ENCODE data around the gene ATP8B1. TPM values are rescaled to one million over a fixed set of nuclear protein-coding genes. Genes with fewer than 3 reads are reported as not detected.

ATP8B1 gene
- total and polyA plus RNA-seq, 2 experiments from 2014 or later = 1.7 to 3.0 TPM

DNA sequence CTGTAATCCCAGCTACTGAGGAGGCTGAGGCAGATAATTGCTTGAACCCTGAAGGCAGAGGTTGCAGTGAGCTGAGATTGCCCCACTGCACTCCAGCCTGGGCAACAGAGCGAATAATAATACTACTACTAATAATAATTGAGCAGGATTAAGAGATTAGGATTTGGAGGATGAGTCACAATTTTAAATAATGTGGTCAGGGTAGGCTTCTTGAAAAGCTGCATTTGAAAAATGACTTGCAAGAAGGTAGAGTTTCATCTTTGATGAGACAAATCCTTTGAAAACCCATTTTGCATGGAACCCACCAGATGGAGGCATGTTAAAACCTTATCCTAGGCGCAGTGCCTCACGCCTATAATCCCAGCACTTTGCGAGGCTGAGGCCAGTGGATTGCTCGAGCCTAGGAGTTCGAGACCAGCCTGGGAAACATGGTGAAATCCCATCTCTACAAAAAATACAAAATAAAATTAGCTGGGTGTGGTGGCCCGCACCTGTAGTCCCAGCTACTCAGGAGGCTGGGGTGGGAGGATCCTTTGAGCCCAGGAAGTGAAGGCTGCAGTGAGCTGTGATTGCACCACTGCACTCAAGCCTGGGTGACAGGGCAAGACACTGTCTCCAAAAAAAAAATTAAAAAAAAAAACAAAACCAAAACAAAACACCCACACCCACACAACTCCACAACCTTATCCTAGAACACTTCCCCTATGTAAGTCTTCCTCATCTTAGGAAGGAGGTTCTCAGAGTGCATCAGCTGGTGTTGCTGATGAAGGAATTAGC is 3.3 kb upstream of the ATP8B1 start:
- TF ChIP-seq, protein P1, sequence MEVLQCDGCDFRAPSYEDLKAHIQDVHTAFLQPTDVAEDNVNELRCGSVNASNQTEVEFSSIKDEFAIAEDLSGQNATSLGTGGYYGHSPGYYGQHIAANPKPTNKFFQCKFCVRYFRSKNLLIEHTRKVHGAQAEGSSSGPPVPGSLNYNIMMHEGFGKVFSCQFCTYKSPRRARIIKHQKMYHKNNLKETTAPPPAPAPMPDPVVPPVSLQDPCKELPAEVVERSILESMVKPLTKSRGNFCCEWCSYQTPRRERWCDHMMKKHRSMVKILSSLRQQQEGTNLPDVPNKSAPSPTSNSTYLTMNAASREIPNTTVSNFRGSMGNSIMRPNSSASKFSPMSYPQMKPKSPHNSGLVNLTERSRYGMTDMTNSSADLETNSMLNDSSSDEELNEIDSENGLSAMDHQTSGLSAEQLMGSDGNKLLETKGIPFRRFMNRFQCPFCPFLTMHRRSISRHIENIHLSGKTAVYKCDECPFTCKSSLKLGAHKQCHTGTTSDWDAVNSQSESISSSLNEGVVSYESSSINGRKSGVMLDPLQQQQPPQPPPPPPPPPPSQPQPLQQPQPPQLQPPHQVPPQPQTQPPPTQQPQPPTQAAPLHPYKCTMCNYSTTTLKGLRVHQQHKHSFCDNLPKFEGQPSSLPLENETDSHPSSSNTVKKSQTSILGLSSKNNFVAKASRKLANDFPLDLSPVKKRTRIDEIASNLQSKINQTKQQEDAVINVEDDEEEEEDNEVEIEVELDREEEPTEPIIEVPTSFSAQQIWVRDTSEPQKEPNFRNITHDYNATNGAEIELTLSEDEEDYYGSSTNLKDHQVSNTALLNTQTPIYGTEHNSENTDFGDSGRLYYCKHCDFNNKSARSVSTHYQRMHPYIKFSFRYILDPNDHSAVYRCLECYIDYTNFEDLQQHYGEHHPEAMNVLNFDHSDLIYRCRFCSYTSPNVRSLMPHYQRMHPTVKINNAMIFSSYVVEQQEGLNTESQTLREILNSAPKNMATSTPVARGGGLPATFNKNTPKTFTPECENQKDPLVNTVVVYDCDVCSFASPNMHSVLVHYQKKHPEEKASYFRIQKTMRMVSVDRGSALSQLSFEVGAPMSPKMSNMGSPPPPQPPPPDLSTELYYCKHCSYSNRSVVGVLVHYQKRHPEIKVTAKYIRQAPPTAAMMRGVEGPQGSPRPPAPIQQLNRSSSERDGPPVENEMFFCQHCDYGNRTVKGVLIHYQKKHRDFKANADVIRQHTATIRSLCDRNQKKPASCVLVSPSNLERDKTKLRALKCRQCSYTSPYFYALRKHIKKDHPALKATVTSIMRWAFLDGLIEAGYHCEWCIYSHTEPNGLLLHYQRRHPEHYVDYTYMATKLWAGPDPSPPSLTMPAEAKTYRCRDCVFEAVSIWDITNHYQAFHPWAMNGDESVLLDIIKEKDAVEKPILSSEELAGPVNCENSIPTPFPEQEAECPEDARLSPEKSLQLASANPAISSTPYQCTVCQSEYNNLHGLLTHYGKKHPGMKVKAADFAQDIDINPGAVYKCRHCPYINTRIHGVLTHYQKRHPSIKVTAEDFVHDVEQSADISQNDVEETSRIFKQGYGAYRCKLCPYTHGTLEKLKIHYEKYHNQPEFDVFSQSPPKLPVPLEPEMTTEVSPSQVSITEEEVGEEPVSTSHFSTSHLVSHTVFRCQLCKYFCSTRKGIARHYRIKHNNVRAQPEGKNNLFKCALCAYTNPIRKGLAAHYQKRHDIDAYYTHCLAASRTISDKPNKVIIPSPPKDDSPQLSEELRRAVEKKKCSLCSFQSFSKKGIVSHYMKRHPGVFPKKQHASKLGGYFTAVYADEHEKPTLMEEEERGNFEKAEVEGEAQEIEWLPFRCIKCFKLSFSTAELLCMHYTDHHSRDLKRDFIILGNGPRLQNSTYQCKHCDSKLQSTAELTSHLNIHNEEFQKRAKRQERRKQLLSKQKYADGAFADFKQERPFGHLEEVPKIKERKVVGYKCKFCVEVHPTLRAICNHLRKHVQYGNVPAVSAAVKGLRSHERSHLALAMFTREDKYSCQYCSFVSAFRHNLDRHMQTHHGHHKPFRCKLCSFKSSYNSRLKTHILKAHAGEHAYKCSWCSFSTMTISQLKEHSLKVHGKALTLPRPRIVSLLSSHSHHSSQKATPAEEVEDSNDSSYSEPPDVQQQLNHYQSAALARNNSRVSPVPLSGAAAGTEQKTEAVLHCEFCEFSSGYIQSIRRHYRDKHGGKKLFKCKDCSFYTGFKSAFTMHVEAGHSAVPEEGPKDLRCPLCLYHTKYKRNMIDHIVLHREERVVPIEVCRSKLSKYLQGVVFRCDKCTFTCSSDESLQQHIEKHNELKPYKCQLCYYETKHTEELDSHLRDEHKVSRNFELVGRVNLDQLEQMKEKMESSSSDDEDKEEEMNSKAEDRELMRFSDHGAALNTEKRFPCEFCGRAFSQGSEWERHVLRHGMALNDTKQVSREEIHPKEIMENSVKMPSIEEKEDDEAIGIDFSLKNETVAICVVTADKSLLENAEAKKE (CRISPR knock-in tag; IDR thresholded peaks at IDR 0.05) = no peak
- TF ChIP-seq, protein P2, sequence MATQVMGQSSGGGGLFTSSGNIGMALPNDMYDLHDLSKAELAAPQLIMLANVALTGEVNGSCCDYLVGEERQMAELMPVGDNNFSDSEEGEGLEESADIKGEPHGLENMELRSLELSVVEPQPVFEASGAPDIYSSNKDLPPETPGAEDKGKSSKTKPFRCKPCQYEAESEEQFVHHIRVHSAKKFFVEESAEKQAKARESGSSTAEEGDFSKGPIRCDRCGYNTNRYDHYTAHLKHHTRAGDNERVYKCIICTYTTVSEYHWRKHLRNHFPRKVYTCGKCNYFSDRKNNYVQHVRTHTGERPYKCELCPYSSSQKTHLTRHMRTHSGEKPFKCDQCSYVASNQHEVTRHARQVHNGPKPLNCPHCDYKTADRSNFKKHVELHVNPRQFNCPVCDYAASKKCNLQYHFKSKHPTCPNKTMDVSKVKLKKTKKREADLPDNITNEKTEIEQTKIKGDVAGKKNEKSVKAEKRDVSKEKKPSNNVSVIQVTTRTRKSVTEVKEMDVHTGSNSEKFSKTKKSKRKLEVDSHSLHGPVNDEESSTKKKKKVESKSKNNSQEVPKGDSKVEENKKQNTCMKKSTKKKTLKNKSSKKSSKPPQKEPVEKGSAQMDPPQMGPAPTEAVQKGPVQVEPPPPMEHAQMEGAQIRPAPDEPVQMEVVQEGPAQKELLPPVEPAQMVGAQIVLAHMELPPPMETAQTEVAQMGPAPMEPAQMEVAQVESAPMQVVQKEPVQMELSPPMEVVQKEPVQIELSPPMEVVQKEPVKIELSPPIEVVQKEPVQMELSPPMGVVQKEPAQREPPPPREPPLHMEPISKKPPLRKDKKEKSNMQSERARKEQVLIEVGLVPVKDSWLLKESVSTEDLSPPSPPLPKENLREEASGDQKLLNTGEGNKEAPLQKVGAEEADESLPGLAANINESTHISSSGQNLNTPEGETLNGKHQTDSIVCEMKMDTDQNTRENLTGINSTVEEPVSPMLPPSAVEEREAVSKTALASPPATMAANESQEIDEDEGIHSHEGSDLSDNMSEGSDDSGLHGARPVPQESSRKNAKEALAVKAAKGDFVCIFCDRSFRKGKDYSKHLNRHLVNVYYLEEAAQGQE (IDR thresholded peaks at IDR 0.05; ENCODE audit: unreplicated experiment) = no peak
- TF ChIP-seq EZH2 (IDR thresholded peaks at IDR 0.05; ENCODE audit: low read depth, unreplicated experiment) = no peak
- TF ChIP-seq POLR2AphosphoS5 (IDR thresholded peaks at IDR 0.05; ENCODE audit: low read depth) = no peak
- no peak for TF ChIP-seq ZNF331 (CRISPR knock-in tag; IDR thresholded peaks at IDR 0.05; ENCODE audit: low read depth)
- no peak for TF ChIP-seq EZH2phosphoT487 (IDR thresholded peaks at IDR 0.05; ENCODE audit: unreplicated experiment)
- TF ChIP-seq, protein P3, sequence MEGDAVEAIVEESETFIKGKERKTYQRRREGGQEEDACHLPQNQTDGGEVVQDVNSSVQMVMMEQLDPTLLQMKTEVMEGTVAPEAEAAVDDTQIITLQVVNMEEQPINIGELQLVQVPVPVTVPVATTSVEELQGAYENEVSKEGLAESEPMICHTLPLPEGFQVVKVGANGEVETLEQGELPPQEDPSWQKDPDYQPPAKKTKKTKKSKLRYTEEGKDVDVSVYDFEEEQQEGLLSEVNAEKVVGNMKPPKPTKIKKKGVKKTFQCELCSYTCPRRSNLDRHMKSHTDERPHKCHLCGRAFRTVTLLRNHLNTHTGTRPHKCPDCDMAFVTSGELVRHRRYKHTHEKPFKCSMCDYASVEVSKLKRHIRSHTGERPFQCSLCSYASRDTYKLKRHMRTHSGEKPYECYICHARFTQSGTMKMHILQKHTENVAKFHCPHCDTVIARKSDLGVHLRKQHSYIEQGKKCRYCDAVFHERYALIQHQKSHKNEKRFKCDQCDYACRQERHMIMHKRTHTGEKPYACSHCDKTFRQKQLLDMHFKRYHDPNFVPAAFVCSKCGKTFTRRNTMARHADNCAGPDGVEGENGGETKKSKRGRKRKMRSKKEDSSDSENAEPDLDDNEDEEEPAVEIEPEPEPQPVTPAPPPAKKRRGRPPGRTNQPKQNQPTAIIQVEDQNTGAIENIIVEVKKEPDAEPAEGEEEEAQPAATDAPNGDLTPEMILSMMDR (conservative IDR thresholded peaks at IDR 0.05; ENCODE audit: low read depth in 2 of 2) = no peak
- H3K27ac Mint-ChIP-seq = no peak overlapping the region
- Histone ChIP-seq H3K9me2 (ENCODE audit: insufficient read depth) (no peaks in the 10 kb centered on the region), H3K36me3 (ENCODE audit: insufficient read depth) (no peaks in the 10 kb centered on the region), H3K79me2 (replicated peaks; ENCODE audit: insufficient read depth) (no peaks in the 10 kb centered on the region), H3K4me1 (ENCODE audit: insufficient read depth) (no peaks in the 10 kb centered on the region), H3K4me3 (no peak overlapping the region), H2AFZ (no peak overlapping the region), H3K27ac (ENCODE audit: low read depth) (no peak overlapping the region), H3K4me2 (no peak overlapping the region), H3F3A (replicated peaks; ENCODE audit: low read depth) (0 out of 2 replicates have a peak, but pooled peaks cover 7% of the 10 kb centered on the region), H3K27me3 (ENCODE audit: insufficient read depth) (peaks cover 41% of the 10 kb centered on the region), H4K20me1 (replicated peaks; ENCODE audit: insufficient read depth) (no peaks in the 10 kb centered on the region)
- no peaks in the 10 kb centered on the region for H3K36me3 Mint-ChIP-seq (ENCODE audit: low read depth)
- H3K4me3 Mint-ChIP-seq = no peak overlapping the region
- H3K9me3 Mint-ChIP-seq = no peaks in the 10 kb centered on the region; the same call in 2 of the 3 replicates
- H3K27me3 Mint-ChIP-seq (ENCODE audit: insufficient read depth, low read depth, poor library complexity) = peaks cover 29% of the 10 kb centered on the region
- peaks cover 10% of the 10 kb centered on the region for H3K4me1 Mint-ChIP-seq
- ATAC-seq (no peak), DNase-seq (ENCODE audit: low spot score) (no peak)
